ENCODE measurements around the gene JMJD1C.

JMJD1C gene

GRCh38 chr10:63414481-63415260 is 51.1 kb downstream of the JMJD1C start:
- no peak overlapping the region for H3K4me3 ChIP-seq (ENCODE audit: low read length, poor library complexity, severe bottlenecking)
- no peak overlapping the region for H3K9ac ChIP-seq (ENCODE audit: low read depth, low read length, poor library complexity, severe bottlenecking)
- peaks cover 81% of the 10 kb centered on the region for H3K79me2 ChIP-seq (ENCODE audit: insufficient read depth, low read length)
- peaks cover 22% of the 10 kb centered on the region for H4K20me1 ChIP-seq (ENCODE audit: insufficient read depth, low read length, poor library complexity, severe bottlenecking)
- no peaks in the 10 kb centered on the region for H3K27me3 ChIP-seq (ENCODE audit: insufficient read depth, low read length, poor library complexity, severe bottlenecking)
- H3K4me2 ChIP-seq (ENCODE audit: low read depth, low read length, poor library complexity, severe bottlenecking) = no peak overlapping the region
- H3K9me2 ChIP-seq (replicated peaks; ENCODE audit: low read depth, low read length) = no peaks in the 10 kb centered on the region
- H3F3A ChIP-seq (ENCODE audit: low read depth) = 0 out of 2 replicates have a peak, but pooled peaks cover 4% of the 10 kb centered on the region
- H3K36me3 ChIP-seq (ENCODE audit: insufficient read depth, low read length) = no peaks in the 10 kb centered on the region
- H3K4me1 ChIP-seq (ENCODE audit: insufficient read depth, low read length, poor library complexity, severe bottlenecking) = peaks cover 15% of the 10 kb centered on the region
- no peak overlapping the region for H2AFZ ChIP-seq (ENCODE audit: low read length)
- no peak for TF ChIP-seq EZH2phosphoT487 (IDR thresholded peaks at IDR 0.05; ENCODE audit: borderline replicate concordance)
- no peak for TF ChIP-seq CTCF (conservative IDR thresholded peaks at IDR 0.05; ENCODE audit: low read length)
- H3K9me3 ChIP-seq (ENCODE audit: insufficient read depth, low read depth, low read length) = no peaks in the 10 kb centered on the region

- Histone ChIP-seq H3F3A (ENCODE audit: low read depth) (0 out of 2 replicates have a peak, but pooled peaks cover 4% of the 10 kb centered on the region), H3K79me2 (ENCODE audit: insufficient read depth, low read length) (peaks cover 82% of the 10 kb centered on the region), H3K4me1 (ENCODE audit: insufficient read depth, low read length, poor library complexity, severe bottlenecking) (peaks cover 20% of the 10 kb centered on the region), H4K20me1 (ENCODE audit: insufficient read depth, low read length, poor library complexity, severe bottlenecking) (peaks cover 27% of the 10 kb centered on the region), H3K9me3 (ENCODE audit: insufficient read depth, low read depth, low read length) (no peaks in the 10 kb centered on the region), H3K9ac (ENCODE audit: low read depth, low read length, poor library complexity, severe bottlenecking) (no peak overlapping the region), H3K4me2 (ENCODE audit: low read depth, low read length, poor library complexity, severe bottlenecking) (no peak overlapping the region), H3K36me3 (ENCODE audit: insufficient read depth, low read length) (no peaks in the 10 kb centered on the region), H3K9me2 (replicated peaks; ENCODE audit: low read depth, low read length) (no peaks in the 10 kb centered on the region), H3K4me3 (ENCODE audit: low read length, poor library complexity, severe bottlenecking) (no peak overlapping the region), H2AFZ (ENCODE audit: low read length) (no peak overlapping the region), H3K27me3 (ENCODE audit: insufficient read depth, low read length, poor library complexity, severe bottlenecking) (no peaks in the 10 kb centered on the region)
- TF ChIP-seq CTCF (conservative IDR thresholded peaks at IDR 0.05; ENCODE audit: low read length) (no peak), EZH2phosphoT487 (IDR thresholded peaks at IDR 0.05; ENCODE audit: borderline replicate concordance) (no peak)
These were observed 52.3 kb downstream of the JMJD1C start for GRCh38 chr10:63413429-63413828.

GRCh38 chr10:63412304-63412703 is 53.5 kb downstream of the JMJD1C start:
- peaks cover 77% of the 10 kb centered on the region for H3K79me2 ChIP-seq (ENCODE audit: insufficient read depth, low read length)
- H3K9me3 ChIP-seq (ENCODE audit: insufficient read depth, low read depth, low read length) = no peaks in the 10 kb centered on the region
- H4K20me1 ChIP-seq (ENCODE audit: insufficient read depth, low read length, poor library complexity, severe bottlenecking) = peaks cover 27% of the 10 kb centered on the region
- 0 out of 2 replicates have a peak, but pooled peaks cover 4% of the 10 kb centered on the region for H3F3A ChIP-seq (ENCODE audit: low read depth)
- H3K9me2 ChIP-seq (replicated peaks; ENCODE audit: low read depth, low read length) = no peaks in the 10 kb centered on the region
- no peak overlapping the region for H2AFZ ChIP-seq (ENCODE audit: low read length)
- H3K4me3 ChIP-seq (ENCODE audit: low read length, poor library complexity, severe bottlenecking) = no peak overlapping the region
- no peaks in the 10 kb centered on the region for H3K27me3 ChIP-seq (ENCODE audit: insufficient read depth, low read length, poor library complexity, severe bottlenecking)
- peaks cover 20% of the 10 kb centered on the region for H3K4me1 ChIP-seq (ENCODE audit: insufficient read depth, low read length, poor library complexity, severe bottlenecking)
- H3K36me3 ChIP-seq (ENCODE audit: insufficient read depth, low read length) = no peaks in the 10 kb centered on the region
- no peak overlapping the region for H3K4me2 ChIP-seq (ENCODE audit: low read depth, low read length, poor library complexity, severe bottlenecking)
- no peak for TF ChIP-seq CTCF (conservative IDR thresholded peaks at IDR 0.05; ENCODE audit: low read length)
- no peak for TF ChIP-seq EZH2phosphoT487 (IDR thresholded peaks at IDR 0.05; ENCODE audit: borderline replicate concordance)
- H3K9ac ChIP-seq (ENCODE audit: low read depth, low read length, poor library complexity, severe bottlenecking) = no peak overlapping the region

All from Loucy (cell line).